GM19193 (cell line): ENCODE data around the gene JTB.
A peak's percentile ranks its signal among the peaks of the same experiment; 100 is the strongest.

Experiments used
- POLR2A ChIP-seq: IDR thresholded peaks from 4 replicates; pipeline ENCODE4 v1.6.1; 2011; ENCODE audit not compliant: insufficient read depth, insufficient read length; ENCODE audit errors: extremely low read depth

Gene JTB

GRCh38 chr1:153977250-153978240 lies at the start of gene JTB:
Gene JTB (minus strand): TSS chr1:153977674. CDS start chr1:153977252, 422 bp downstream.
- peak; percentile 92 for TF ChIP-seq POLR2A

- TF ChIP-seq POLR2A, result no peak
Measured at GRCh38 chr1:154019940-154020339, 42.5 kb upstream of the JTB start.

- no peak for TF ChIP-seq POLR2A
Measured at GRCh38 chr1:154019269-154019668, 41.8 kb upstream of the JTB start.

- no peak for TF ChIP-seq POLR2A
Measured at GRCh38 chr1:154014154-154014907, 36.9 kb upstream of the JTB start.

- TF ChIP-seq POLR2A, result no peak
Measured at GRCh38 chr1:154012129-154012528, 34.7 kb upstream of the JTB start.

GRCh38 chr1:154006136-154006535 lies 28.7 kb upstream of the JTB start:
- TF ChIP-seq POLR2A, result no peak

- TF ChIP-seq POLR2A, result no peak
Measured at GRCh38 chr1:154000420-154000819, 22.9 kb upstream of the JTB start.

GRCh38 chr1:153995640-153996039 lies 18.2 kb upstream of the JTB start:
- no peak for TF ChIP-seq POLR2A

GRCh38 chr1:153995202-153995601 lies 17.7 kb upstream of the JTB start:
- TF ChIP-seq POLR2A, result no peak

GRCh38 chr1:153991806-153992205 lies 14.3 kb upstream of the JTB start:
- TF ChIP-seq POLR2A, result no peak

- no peak for TF ChIP-seq POLR2A
Measured at GRCh38 chr1:153991151-153991630, 13.7 kb upstream of the JTB start.

GRCh38 chr1:153990468-153991150 lies 13.1 kb upstream of the JTB start, which contains the start of gene RPS27:
Gene RPS27 (plus strand): TSS chr1:153990762. CDS start chr1:153990797, 35 bp downstream.
- peak; percentile 100 for TF ChIP-seq POLR2A

- TF ChIP-seq POLR2A, result no peak
Measured at GRCh38 chr1:153987621-153988020, 10.1 kb upstream of the JTB start.

- no peak for TF ChIP-seq POLR2A
Measured at GRCh38 chr1:153985941-153986761, 8.7 kb upstream of the JTB start, which contains the start of gene RAB13. Gene RAB13 (minus strand): TSS chr1:153986339. CDS start chr1:153986236, 103 bp downstream.
